GM21723 (cell line): ENCODE measurements around the gene USP10.

ENCODE experiments used
- ATAC-seq: cut with Tn5 transposase; IDR thresholded peaks from one replicate; pipeline ENCODE4 v1.9.1; 2021; ENCODE audit warnings: mild to moderate bottlenecking, moderate library complexity; ENCODE audit not compliant: unreplicated experiment

The USP10 gene

DNA sequence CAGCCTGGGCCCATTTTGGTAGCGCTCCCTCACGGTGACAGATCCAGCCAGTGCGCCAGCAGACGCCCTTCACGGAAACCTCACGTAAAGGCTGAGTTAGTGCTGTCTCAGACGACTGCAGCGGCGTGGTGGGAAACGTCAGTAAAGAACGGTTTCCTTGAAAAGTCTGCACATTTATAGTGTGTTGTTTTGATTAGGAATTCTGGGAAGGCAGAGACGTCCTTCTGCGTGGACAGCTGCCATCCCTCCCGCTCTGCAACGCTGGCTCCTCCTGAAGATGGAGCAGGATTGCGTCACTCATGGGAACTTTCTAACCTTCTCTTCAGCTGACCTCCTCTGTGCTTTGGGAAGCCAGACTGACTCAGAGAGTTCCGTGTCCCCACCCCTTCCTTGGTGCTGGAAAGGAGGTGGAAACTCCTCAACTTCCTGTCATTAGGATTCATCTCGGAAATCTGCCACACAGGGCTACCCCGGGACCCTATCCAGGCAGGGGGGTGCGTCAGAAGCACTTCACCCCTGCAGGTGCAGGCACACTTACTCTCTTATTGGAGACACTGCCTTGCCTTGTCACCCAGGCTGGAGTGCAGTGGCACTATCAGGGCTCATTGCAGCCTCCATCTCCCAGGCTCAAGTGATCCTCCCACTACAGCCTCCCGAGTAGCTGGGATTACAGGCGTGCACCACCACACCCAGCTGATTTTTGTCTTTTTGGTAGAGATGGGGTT lies 95.7 kb downstream of the USP10 start:
- no peak for ATAC-seq

DNA sequence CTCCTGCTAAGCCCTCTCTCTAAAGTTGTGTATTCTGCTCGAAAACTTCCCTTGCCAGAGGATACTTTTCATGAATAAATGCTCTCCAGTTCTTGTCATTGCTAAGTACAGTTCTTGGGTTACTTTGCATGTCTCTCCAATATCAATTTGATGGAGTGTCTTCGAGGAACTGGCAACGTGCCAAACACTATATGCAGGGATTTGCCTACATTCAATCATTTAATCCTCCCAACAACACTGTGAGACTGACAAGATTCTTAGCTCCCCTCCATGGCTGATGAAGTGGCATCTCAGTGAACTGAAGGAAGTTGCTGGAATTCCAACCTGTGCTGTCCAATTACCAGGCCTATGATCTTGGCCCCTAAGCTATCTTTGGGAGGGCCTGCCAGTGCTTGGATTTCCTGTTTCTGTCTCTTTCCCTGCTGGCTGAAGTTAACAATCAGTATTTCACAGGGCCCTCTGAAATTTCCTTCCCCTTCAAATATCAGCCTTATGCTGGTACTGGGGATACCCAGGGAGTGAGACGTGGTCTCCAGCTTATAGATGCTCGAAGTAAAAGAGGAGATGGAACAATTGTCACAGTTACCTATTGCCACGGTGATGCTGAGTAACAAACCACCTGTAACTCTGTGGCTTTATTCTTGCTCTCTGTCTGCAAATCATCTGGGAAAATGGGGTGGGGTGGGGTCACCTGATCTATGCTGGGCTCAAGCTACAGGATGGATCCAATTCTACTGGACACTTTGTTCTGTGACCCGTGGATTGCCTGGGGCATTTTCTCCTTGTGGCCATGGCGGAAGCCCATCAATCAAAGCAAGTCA lies 100.6 kb downstream of the USP10 start:
- ATAC-seq: no peak

DNA sequence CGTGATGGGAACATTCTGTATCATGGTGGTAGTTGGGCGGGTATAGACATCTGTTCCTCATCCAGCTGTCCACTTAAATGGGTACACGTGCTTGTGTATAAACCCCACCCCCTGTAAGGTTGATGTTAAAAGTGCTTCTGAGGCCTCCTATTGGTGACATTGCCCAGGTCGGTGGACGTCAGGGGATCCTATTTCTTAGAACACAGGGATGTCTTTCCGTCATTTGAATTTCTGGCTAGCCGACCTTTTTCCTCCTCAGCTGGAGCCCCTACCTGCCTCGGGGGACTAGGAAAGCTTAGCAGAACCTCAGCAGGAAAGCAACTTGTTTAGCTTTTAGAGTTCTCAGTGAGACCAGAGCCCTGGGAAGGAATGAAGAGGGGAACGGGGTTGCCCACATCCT lies 103.3 kb downstream of the USP10 start:
- ATAC-seq: no peak

DNA sequence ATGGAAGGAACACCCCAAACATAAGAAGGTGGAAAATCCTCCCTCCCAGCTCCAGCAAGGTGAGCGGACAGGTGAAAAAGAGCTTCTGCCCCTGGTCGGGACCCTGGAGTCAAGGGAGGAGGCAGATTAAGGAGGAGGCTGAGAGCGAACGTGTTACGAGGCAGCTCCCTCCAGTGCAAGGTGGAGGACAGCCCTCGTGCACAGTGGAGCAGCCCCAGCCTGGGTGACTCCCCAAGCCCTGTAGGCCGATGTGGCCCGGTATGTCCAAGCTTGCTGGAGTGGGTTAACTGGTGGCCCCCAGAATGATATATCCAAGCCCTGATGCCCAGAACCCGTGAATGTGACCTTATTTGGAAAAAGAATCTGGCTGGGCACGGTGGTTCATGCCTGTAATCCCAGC lies 104.5 kb downstream of the USP10 start:
- ATAC-seq: no peak

DNA sequence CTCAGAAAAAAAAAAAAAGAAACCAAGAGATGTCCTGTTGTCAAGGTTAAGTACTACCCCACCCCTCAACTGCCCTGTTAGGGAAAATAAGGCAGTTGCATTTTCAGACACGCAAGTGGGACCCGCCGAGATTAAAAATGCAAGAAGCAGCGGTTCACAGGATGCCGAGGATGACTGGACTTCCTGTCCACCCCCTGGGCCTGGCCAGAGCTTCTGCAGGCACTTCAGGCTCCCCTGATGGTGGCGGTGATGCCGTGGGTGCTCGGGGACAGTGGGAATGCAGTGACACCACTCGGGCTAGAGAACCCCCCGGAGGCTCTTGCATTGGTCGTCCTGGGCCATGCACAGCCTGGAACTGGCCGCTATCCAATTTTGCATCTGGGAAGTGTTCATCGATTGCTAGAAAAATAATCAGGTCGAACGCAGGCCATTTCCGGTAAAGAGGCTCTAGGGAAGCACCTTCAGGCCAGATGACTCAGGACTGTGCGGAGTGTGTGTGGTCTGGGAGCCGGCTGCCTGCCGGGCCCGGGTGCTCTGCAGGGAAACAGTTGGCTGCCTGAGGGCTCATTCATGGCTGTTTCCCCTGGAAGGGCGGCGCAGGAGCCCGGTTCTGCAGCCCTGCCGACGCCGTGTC lies 106.6 kb downstream of the USP10 start:
- ATAC-seq: no peak

GRCh38 chr16:84806890-84807258 lies 107.1 kb downstream of the USP10 start:
- ATAC-seq: no peak

- no peak for ATAC-seq
Observed at GRCh38 chr16:84807776-84808175, 108.0 kb downstream of the USP10 start.

DNA sequence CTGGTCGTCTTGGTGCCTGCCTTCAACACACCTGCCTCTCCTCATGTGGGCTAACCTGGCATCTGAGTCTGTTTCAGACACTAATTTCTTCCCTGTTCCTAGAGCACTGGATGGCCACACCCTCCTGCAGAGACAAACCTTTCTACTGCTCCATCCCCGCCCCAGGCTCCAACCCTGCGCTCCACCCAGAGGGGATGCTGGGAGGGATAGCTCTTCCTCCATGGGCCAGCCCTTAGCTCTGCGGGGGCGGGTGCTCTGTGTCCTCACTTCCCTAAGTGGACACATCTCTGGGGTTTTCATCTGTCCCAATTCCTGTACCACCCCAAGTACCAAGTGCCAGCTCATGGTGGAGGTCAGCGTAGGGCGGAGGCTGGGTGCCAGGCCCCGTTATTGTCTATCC lies 109.0 kb downstream of the USP10 start:
- no peak for ATAC-seq

DNA sequence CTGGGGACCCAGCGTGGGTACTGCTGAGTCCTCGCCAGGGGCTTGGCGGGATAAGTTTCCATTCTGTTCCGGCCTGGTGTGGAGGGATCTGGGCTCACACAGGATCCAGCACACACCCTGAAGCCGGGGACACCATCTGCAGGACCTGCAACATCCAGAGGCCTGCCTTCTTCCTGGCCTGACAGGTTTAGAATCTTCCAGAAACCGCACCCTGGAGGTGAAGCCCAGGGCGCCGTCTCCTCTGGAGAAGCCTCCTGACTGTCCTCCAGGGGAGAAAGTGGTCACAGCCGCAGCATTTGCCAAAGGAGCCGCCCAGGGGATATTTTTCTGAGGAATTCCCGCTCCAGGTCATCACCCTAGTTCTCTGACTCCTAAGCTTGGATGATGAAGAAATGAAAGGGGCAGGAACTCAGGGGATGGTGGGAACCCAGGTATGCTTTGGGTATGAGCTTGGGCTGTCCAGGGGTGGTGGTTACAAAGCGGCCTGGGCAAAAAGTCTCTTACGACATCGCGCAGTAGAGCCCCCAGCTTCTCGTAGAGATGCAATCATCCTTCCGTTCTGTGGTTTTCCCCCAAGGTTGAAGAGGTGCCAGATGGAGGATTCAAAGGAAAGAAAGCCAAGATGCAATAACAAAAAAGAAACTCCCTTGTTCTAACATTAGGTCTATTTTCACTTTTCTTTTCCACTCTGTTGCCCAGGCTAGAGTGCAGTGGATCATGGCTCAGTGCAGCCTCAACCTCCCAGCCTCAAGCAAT lies 110.9 kb downstream of the USP10 start:
- no peak for ATAC-seq

DNA sequence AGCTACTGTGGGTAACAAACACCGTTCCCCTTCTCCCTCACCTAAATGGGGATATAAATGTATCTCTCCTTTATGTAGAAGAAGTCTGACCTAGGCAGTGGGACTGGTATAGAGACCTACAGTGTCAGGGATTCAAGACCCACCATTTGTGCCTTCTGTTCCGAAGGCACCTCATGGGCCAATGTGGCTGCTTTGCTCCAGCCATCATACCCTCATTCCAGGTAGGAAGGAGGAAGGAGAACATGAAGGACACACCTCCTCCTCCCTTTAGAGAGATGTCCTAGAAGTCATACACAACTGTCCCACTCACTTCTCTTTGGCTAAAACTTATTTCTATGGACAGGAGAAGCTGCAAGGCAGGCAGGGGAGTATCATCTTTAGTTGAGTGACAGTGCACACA lies 111.7 kb downstream of the USP10 start:
- no peak for ATAC-seq

DNA sequence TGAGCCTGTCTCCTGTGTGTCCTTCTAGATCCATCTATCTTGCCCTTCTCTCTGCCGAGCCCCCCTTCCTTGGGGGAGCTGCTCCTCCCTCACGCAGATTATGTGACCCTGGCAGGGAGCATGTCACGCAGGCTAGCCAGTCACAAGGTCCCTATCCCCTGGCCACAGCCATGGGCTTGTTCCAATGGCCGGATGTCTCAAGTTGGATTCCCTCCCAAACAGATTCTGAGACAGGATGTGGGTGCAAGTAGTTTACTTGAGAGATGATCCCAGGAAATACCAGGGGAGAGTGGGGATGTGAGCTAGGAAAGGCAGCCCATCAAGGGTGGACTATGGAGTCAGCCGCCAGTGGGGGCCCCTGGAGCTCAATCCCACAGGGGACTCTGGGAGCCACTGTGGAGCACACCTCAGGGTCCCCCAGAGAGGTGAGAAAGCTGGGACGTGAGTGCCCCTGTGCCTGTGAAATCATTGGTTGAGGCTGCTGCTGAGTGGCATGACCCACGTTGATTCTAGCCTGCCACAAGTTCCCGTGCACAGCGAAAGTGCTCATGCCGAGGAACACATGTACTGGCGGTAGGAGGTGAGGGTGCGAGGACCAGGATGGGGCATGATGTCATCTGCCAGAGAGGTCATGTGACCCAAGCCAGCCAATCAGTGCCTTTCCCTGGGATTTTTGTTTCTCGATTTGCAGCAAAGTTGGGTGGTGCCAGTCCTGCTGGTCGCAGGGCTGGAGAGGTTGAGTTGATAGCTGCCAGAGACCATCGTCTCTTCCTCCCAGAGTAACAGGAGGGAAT lies 113.5 kb downstream of the USP10 start:
- ATAC-seq: no peak

DNA sequence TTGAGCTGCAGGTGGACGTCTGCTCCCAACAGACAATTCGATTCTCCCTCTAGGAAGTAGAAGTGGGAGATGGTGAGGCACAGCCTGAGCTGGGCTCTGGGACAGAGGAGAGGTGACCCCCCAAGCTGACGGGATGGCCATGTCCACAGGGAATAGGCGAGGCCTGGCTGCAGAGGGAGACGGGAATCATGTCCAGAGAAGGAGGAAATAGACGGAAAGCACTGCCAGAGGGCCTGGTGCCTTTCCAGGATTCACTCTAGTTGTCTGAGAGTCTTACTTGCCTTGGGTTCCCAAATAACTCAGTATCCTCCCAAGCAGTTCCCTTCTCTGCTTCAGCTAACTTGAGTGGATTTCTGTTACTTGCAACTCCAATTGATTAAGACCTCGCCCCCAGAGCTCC lies 115.7 kb downstream of the USP10 start:
- no peak for ATAC-seq

- no peak for ATAC-seq
Observed at GRCh38 chr16:84816023-84816422, 116.2 kb downstream of the USP10 start.

DNA sequence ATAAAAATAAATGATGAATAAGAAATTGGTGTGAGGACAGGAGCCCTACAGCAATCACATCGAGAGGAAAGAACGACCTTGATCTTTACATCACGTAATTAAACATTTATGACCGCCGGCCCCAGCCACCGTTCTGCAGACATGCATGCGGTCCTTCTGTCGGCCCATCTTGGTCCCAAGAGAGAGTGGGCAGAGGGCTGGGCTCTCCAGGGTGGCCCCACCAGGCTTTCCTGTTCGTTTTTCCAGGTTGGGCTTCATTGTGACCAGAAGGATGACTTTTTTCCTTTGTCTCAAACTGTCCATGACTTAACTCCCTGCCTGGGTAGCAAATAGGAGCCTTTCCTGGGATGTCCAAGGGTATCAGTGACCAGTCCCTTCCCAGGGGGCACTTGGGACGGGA lies 116.7 kb downstream of the USP10 start:
- ATAC-seq: no peak

DNA sequence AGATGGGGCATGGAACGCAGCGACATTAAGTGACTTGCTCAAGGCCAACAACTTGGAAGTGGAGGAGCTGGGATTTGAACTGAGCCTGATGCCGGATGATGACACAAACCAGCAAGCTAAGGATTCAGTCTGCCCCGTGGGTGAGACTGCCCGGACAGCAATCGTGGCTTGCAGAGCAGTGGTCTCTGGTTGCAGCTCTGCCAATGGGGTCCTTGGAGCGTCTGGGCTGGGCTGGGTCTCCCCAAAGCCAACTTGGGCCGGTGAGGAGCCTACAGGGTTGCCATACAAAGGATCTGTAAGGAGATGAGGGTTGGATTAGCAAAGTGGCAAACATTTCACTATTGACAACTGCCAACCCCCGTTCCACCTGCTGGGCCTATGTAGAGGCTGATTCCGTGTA lies 117.4 kb downstream of the USP10 start:
- ATAC-seq: no peak

- ATAC-seq: no peak
Observed at GRCh38 chr16:84817613-84818012, 117.8 kb downstream of the USP10 start.

DNA sequence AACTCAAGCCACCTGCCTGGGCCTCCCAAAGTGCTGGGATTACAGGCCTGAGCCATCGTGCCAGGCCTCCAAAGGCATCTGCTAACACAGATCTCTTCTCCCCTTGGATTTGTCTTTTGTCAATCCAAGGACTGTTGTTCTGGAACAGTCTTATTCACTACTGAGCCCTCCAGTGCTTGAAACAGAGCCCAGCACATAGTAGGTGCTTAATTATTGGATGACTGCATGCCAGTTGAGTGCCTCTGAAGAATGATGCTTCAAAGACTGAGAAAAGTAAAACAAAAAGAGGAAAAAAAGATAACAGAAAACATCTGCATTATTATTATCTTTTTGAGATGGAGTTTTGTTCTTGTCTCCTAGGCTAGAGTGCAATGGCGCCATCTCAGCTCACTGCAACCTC lies 118.3 kb downstream of the USP10 start:
- no peak for ATAC-seq

DNA sequence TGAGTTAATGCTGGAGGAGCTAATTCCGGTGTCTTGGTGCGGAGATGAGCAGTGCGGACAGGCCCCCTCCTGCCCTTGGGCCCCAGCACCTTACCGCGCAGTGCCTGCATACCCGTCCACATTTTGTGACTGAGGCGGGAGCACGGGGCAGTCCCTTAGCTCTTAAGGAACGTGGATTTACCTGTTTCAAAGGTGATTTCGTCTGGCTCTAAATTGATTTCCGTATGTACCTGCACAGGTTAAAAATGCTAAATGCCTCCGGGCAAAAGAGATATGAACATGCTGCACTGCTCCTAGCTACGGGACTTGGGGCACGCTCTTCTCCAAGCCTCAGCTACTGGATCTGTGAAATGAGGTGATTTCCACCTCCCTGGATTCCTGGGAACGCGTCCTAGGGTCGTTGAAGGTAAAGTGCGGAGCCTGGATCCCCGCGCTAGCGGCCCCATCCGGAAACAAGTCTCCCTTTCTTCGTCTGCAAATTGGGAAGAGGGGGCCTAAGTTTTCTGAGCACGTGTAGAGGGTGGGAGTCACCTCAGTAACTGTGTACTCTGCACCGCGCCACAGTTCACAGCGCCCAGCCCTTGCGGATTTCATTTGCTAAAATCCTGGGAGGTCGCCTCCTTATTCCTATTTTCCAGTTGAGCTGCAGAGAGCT lies 119.3 kb downstream of the USP10 start:
- ATAC-seq: no peak

- no peak for ATAC-seq
Observed at GRCh38 chr16:84819644-84820304, 120.0 kb downstream of the USP10 start, which contains the start of gene CRISPLD2. Gene CRISPLD2, plus strand, starts transcription at chr16:84819985. Its CDS starts 18,511 bp downstream, at chr16:84838496.
